K562 (cell line): ENCODE data around the gene NRP1. TPM values are rescaled to one million over a fixed set of nuclear protein-coding genes. Genes with fewer than 3 reads are reported as not detected.

Experiments used
- ATAC-seq: fragments of 200-7000 bp; cut with Tn5 transposase; 3 replicates; pipeline ENCODE4 v1.9.1; 2020; ENCODE audit warnings: moderate library complexity
- BruUV-seq: library from RNA; stranded (reverse); fragments of 400-500 nt; replicated peaks from 2 replicates; lab custom pipeline; 2021; lab: Mats Ljungman, UMichigan
- CTCF ChIA-PET: fragments of 300-600 bp; formaldehyde crosslinking; extraction: SDS; loops from one replicate; lab custom pipeline; 2021; ENCODE audit warnings: low intra/inter-chr PET ratio; lab: Yijun Ruan, JAX
- POLR2A ChIA-PET: fragments of 300-600, 350-650 bp; sonication (Branson Sonifier 250); formaldehyde crosslinking; extraction: SDS; loops from one replicate; lab custom pipeline; 2021; ENCODE audit warnings: antibody characterized with exemption, inconsistent platforms; lab: Yijun Ruan, JAX
- DNase-seq, 4 experiments: peaks; one replicate each; pipeline versions ENCODE4 v3.0.0 to v3.0.0-alpha.2; 2011 to 2018; ENCODE audit warnings: low spot score in 3 of 4, mixed read lengths in 3 of 4; ENCODE audit errors: extremely low read depth in 1 of 4
- FAIRE-seq: peaks from 2 replicates; lab custom pipeline; 2011; peaks lifted over from hg19 to GRCh38; lab: Jason Lieb, UNC
- H2AFZ ChIP-seq: 2 replicates; pipeline ENCODE4 v1.6.0; 2011; ENCODE audit warnings: low read depth, low read length, control low read depth, inconsistent platforms
- H3K27ac ChIP-seq: fragments of 200-600 bp; 3 replicates; pipeline ENCODE4 v1.8.0; 2011; ENCODE audit warnings: low read depth, mild to moderate bottlenecking, control low read depth, inconsistent platforms, low read length, moderate library complexity, mixed read lengths; ENCODE audit errors: extremely low read depth
- H3K27me3 ChIP-seq, 2 experiments: fragments of 300-600 bp in 1 of 2; 2 replicates in 1 of 2; 3 replicates in 1 of 2; pipeline versions ENCODE4 v1.6.0 to v1.8.0; 2011; ENCODE audit warnings: inconsistent platforms in 2 of 2, low read length in 2 of 2, mild to moderate bottlenecking in 1 of 2, mixed read lengths in 1 of 2, moderate library complexity in 1 of 2; ENCODE audit not compliant: control insufficient read depth in 2 of 2, insufficient read depth in 2 of 2
- H3K36me3 ChIP-seq: fragments of 300-600 bp; 3 replicates; pipeline ENCODE4 v1.8.0; 2011; ENCODE audit warnings: mild to moderate bottlenecking, low read length, inconsistent platforms; ENCODE audit not compliant: control insufficient read depth, insufficient read depth
- H3K4me1 ChIP-seq, 2 experiments: fragments of 200-600 bp in 1 of 2; replicated peaks in 1 of 2; 2 replicates in 1 of 2; 3 replicates in 1 of 2; pipeline versions ENCODE4 v1.5.1 to v1.8.0; 2011; ENCODE audit warnings: inconsistent platforms in 2 of 2, low read length in 2 of 2, mild to moderate bottlenecking in 1 of 2, mixed read lengths in 1 of 2, moderate library complexity in 1 of 2; ENCODE audit not compliant: control insufficient read depth in 2 of 2, insufficient read depth in 2 of 2
- H3K4me2 ChIP-seq: 2 replicates; pipeline ENCODE4 v1.6.1; 2011; ENCODE audit warnings: low read length, control low read depth, inconsistent platforms, mixed read lengths; ENCODE audit not compliant: insufficient read depth
- H3K4me3 ChIP-seq: fragments of 200-600 bp; sonication (generic), shearing (Covaris generic); 2 replicates; pipeline ENCODE4 v1.5.1; 2016; ENCODE audit warnings: control low read depth, inconsistent platforms
- H3K79me2 ChIP-seq: fragments of 200-600 bp; 3 replicates; pipeline ENCODE4 v1.8.0; 2011; ENCODE audit warnings: low read length, inconsistent platforms; ENCODE audit not compliant: control insufficient read depth, insufficient read depth
- H3K9ac ChIP-seq, 2 experiments: 2 replicates each; pipeline versions ENCODE4 v1.6.0 to v1.6.1; 2011; ENCODE audit warnings: low read depth in 2 of 2, low read length in 2 of 2, control low read depth in 1 of 2, inconsistent platforms in 1 of 2, mild to moderate bottlenecking in 1 of 2, mixed read lengths in 1 of 2; ENCODE audit not compliant: insufficient read depth in 1 of 2
- H3K9me1 ChIP-seq: one replicate; pipeline ENCODE4 v1.6.0; 2011; ENCODE audit warnings: inconsistent platforms, mild to moderate bottlenecking, low read length, moderate library complexity; ENCODE audit not compliant: control insufficient read depth, insufficient read depth
- H3K9me3 ChIP-seq: replicated peaks from 2 replicates; pipeline ENCODE4 v1.5.1; 2011; ENCODE audit warnings: low read depth, low read length, inconsistent platforms; ENCODE audit not compliant: control insufficient read depth, insufficient read depth
- H4K20me1 ChIP-seq: replicated peaks from 2 replicates; pipeline ENCODE4 v1.6.1; 2011; ENCODE audit warnings: low read length, inconsistent platforms, mixed read lengths; ENCODE audit not compliant: control insufficient read depth, insufficient read depth
- CREM ChIP-seq: IDR thresholded peaks from 2 replicates; pipeline ENCODE4 v1.6.1; 2014; ENCODE audit warnings: antibody characterized with exemption, low read depth
- MBD2 ChIP-seq: sonication (generic); IDR thresholded peaks from 2 replicates; pipeline ENCODE4 v1.6.1; 2016; ENCODE audit warnings: low read depth, borderline replicate concordance
- NR3C1 ChIP-seq: sonication (generic); formaldehyde crosslinking; IDR thresholded peaks from 2 replicates; pipeline ENCODE4 v1.8.1; 2022; ENCODE audit warnings: missing genetic modification reagents
- PHB ChIP-seq: fragments of 250-450 bp; sonication (Bioruptor Pico); IDR thresholded peaks from 2 replicates; pipeline ENCODE4 v1.5.0; 2021
- RBM14 ChIP-seq: fragments of 200-400 bp; formaldehyde crosslinking; IDR thresholded peaks from 2 replicates; pipeline ENCODE4 v1.6.1; 2018; ENCODE audit warnings: low read depth, mild to moderate bottlenecking, low read length, moderate library complexity, borderline replicate concordance; ENCODE audit not compliant: insufficient read depth
- SREBF1 ChIP-seq: fragments of 150-350 bp; IDR thresholded peaks from 2 replicates; pipeline ENCODE4 v1.6.1; 2014; ENCODE audit warnings: antibody characterized with exemption, low read depth, low read length, borderline replicate concordance
- TRIM24 ChIP-seq, 2 experiments: fragments of 450-650 bp; IDR thresholded peaks; 2 replicates each; pipeline ENCODE4 v1.6.1; 2016
- ZEB2 ChIP-seq: fragments of 450-650 bp; IDR thresholded peaks from 2 replicates; pipeline ENCODE4 v1.6.1; 2016
- ZNF586 ChIP-seq: fragments of 450-650 bp; formaldehyde crosslinking; conservative IDR thresholded peaks from 2 replicates; pipeline ENCODE4 v1.4.0; 2020; ENCODE audit warnings: mild to moderate bottlenecking, moderate library complexity
- WGBS: fragments of 100-300 bp; shearing (Covaris generic); methylation state at CpG from one replicate; pipeline ENCODE4 v1.1.6; 2016; ENCODE audit warnings: low coverage, mixed read lengths; ENCODE audit not compliant: insufficient coverage; ENCODE audit errors: missing lambda C conversion rate; 5-methylcytosine and 5-hydroxymethylcytosine counted together
- in situ Hi-C: fragments of 300-500 bp; cut with MboI; formaldehyde crosslinking; loops from 4 replicates; pipeline ENCODE4 v1.15.0; 2018; ENCODE audit warnings: inconsistent platforms, mixed read lengths
- intact Hi-C: fragments of 100-400 bp; cut with micrococcal nuclease; formaldehyde crosslinking; loops from 2 replicates; pipeline ENCODE4 v1.14.2; 2022
- polyA plus RNA-seq, 8 experiments: library from polyadenylated mRNA; depleted of rRNA in 4 of 8; stranded (reverse) in 5 of 8; unstranded in 3 of 8; fragments of >200 nt; fragmentation: Nextera tagmentation in 2 of 8; fragmentation: Illumina TruSeq in 1 of 8; extraction: Ambion mirVana in 2 of 8; extraction: Trizol in 1 of 8; gene quantifications; 2 replicates each; pipeline versions ENCODE4 v1.2.1 to v1.2.3, GENCODE V29; 2011 to 2014; ENCODE audit warnings: inconsistent platforms in 1 of 8, missing spikeins in 1 of 8
- total RNA-seq, 7 experiments: library from RNA; depleted of rRNA in 6 of 7; stranded (reverse); fragments of >200 nt in 6 of 7; fragmentation: Illumina TruSeq in 2 of 7; extraction: Trizol in 2 of 7; gene quantifications; 2 replicates each; pipeline versions ENCODE4 v1.2.1 to v1.2.3, GENCODE V29; 2011 to 2021; ENCODE audit warnings: low replicate concordance in 1 of 7
- TF ChIP-seq, protein P1 (sequence below): fragments of 250-450 bp; sonication (Bioruptor Pico); IDR thresholded peaks from 2 replicates; pipeline ENCODE4 v1.5.0; 2021; ENCODE audit warnings: mild to moderate bottlenecking, moderate library complexity
- TF ChIP-seq, protein P2 (sequence below): sonication (generic); formaldehyde crosslinking; IDR thresholded peaks from 2 replicates; pipeline ENCODE4 v1.4.0; 2020; ENCODE audit warnings: mild to moderate bottlenecking, missing genetic modification reagents

NRP1 gene
- total and polyA plus RNA-seq, 9 of the 15 experiments (the other 6 are each of a cell fraction or from before 2014, with no cell fraction given), result 0.01 to 0.38 (median 0.04) TPM; not detected in 5

DNA sequence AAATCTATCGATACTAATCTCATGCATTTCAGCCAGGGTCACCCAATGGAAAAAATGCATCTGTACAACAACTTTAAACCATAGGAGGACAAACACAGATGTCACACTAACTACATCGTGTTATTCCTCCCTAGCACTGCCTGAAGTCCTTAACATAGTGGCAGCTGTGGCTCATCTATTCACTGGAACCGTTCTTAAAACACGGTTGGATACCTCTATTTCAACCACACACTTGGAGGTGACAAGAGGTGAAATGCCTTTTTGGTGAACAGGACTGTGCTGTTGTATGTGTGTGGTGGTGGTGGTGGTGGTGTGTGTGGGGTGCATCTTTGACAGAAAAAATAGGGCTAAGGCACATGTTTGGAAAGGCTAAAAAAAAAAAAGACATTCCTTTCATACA is 93.1 kb downstream of the NRP1 start:
- no peaks in the 10 kb centered on the region for H3K9me3 ChIP-seq
- no peaks in the 10 kb centered on the region for H3K4me1 ChIP-seq
- H2AFZ ChIP-seq, result no peak overlapping the region
- in situ Hi-C loops, result no loop called here
- intact Hi-C loops, result no loop called here
- H3K79me2 ChIP-seq, result no peaks in the 10 kb centered on the region
- no peaks in the 10 kb centered on the region for H4K20me1 ChIP-seq
- H3K4me2 ChIP-seq, result no peak overlapping the region
- no peak for TF ChIP-seq NR3C1
- TF ChIP-seq MBD2, result no peak
- TF ChIP-seq, protein P1, sequence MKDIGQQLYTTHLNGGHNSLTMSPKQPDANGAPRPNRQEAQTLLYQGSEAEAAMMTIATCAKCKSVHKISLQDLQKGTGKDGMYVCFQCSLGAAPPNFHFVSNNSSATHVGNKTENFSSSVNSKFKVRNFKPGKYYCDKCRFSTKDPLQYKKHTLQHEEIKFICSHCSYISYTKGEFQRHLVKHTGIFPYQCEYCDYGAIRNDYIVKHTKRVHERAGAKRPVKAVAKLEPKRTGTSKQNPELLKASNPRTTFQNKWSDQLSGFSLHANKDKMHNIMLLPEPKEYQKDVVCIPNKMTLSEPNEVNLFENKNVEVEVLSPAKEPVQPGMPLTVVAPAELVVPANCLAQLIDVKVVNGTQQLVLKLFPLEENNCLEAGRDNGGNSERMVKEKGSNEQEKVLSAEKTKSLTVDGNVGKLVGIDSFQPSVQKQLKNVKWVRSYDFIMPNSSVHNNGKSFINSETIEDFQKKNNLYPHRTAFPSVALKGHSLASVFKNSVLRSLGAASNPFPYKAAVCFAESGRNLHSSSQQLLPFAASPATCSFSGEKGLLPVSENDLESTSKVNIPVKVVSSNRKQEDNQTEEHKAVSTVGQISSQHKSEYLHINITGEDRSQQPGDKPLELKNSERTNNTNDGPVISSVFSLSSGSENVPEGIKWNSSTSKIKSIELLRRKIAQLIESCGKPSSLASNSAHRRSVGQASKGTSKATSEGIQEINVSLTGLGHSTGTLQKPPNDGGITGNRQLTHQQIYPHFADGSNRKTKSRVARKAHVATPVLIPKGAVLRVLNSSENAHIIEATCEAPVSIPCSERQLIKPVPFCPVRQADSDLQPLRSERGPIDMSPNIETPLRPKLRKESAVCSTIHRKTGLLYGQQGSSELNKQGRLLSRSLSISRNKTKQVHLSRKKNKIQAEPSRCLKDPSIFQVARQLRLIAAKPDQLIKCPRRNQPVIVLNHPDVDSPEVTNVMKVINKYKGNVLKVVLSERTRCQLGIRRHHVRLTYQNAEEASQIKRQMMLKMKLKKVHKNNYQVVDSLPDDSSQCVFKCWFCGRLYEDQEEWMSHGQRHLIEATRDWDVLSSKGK (CRISPR knock-in tag), result no peak
- no peak for TF ChIP-seq PHB (CRISPR knock-in tag)
- TF ChIP-seq CREM, result no peak
- TF ChIP-seq, protein P2, sequence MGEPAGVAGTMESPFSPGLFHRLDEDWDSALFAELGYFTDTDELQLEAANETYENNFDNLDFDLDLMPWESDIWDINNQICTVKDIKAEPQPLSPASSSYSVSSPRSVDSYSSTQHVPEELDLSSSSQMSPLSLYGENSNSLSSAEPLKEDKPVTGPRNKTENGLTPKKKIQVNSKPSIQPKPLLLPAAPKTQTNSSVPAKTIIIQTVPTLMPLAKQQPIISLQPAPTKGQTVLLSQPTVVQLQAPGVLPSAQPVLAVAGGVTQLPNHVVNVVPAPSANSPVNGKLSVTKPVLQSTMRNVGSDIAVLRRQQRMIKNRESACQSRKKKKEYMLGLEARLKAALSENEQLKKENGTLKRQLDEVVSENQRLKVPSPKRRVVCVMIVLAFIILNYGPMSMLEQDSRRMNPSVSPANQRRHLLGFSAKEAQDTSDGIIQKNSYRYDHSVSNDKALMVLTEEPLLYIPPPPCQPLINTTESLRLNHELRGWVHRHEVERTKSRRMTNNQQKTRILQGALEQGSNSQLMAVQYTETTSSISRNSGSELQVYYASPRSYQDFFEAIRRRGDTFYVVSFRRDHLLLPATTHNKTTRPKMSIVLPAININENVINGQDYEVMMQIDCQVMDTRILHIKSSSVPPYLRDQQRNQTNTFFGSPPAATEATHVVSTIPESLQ (CRISPR knock-in tag), result no peak
- TF ChIP-seq RBM14, result no peak
- TF ChIP-seq SREBF1, result no peak
- no peak for TF ChIP-seq ZNF586
- TF ChIP-seq ZEB2, result no peak
- no peak for TF ChIP-seq TRIM24 (IDR thresholded peaks at IDR 0.05)
- no peak overlapping the region for H3K4me3 ChIP-seq
- ATAC-seq (no peak), DNase-seq (no peak), FAIRE-seq (no peak)
- 0% methylated on average over 4 of the region's 4 CpGs for WGBS
- POLR2A ChIA-PET, result no interaction called here
- no peaks in the 10 kb centered on the region for H3K27me3 ChIP-seq
- no peak overlapping the region for H3K9ac ChIP-seq
- H3K27ac ChIP-seq, result no peak overlapping the region
- H3K9me1 ChIP-seq, result no peaks in the 10 kb centered on the region
- H3K36me3 ChIP-seq, result no peaks in the 10 kb centered on the region
- CTCF ChIA-PET, result no interaction called here
- no TSS peak for BruUV-seq
